AG09309 (cell line): ENCODE results near the gene COL18A1.

Experiments
- DNase-seq: peaks from one replicate; pipeline ENCODE4 v3.0.0-alpha.2; 2010; ENCODE audit warnings: low read depth
- H3K4me3 ChIP-seq: 2 replicates; pipeline ENCODE4 v1.5.1; 2011; ENCODE audit warnings: mild to moderate bottlenecking, low read depth, low read length, moderate library complexity; ENCODE audit not compliant: control insufficient read depth
- CTCF ChIP-seq: IDR thresholded peaks from 2 replicates; pipeline ENCODE4 v1.5.1; 2011; ENCODE audit warnings: mild to moderate bottlenecking, low read depth, low read length, inconsistent platforms; ENCODE audit not compliant: insufficient read depth, control insufficient read depth; ENCODE audit errors: missing control alignments

The COL18A1 gene

GRCh38 chr21:45363921-45364467, 41.0 kb upstream of the COL18A1 start:
- H3K4me3 ChIP-seq, result peak overlapping the region; percentile 10
- no peak for TF ChIP-seq CTCF
- DNase-seq, result peak; percentile 96

GRCh38 chr21:45364468-45365185, 40.3 kb upstream of the COL18A1 start:
- no peak for TF ChIP-seq CTCF
- DNase-seq, result no peak
- peak overlapping the region; percentile 10 for H3K4me3 ChIP-seq

GRCh38 chr21:45365186-45365607, 39.8 kb upstream of the COL18A1 start:
- TF ChIP-seq CTCF, result no peak
- no peak overlapping the region for H3K4me3 ChIP-seq

GRCh38 chr21:45365608-45366241, 39.2 kb upstream of the COL18A1 start:
- no peak for DNase-seq
- no peak overlapping the region for H3K4me3 ChIP-seq
- TF ChIP-seq CTCF, result no peak

More at GRCh38 chr21:45365186-45365607, 39.8 kb upstream of the COL18A1 start:
- DNase-seq, result no peak

GRCh38 chr21:45366476-45366875, 38.5 kb upstream of the COL18A1 start:
- H3K4me3 ChIP-seq, result no peak overlapping the region
- no peak for DNase-seq
- TF ChIP-seq CTCF, result no peak

- TF ChIP-seq CTCF, result peak; percentile 16
- peak; percentile 74 for DNase-seq
- H3K4me3 ChIP-seq, result no peak overlapping the region
Observed at GRCh38 chr21:45366931-45367401, 38.0 kb upstream of the COL18A1 start.
